SU-DHL-6 (cell line): ENCODE results near the gene NPAS1.

Source experiments
- H2AFZ ChIP-seq: fragments of 200-600 bp; sonication (generic); 2 replicates; pipeline ENCODE4 v1.6.1; 2014; ENCODE audit warnings: low read depth, mild to moderate bottlenecking, moderate library complexity, mixed read lengths, antibody characterized with exemption, low read length; ENCODE audit not compliant: severe bottlenecking
- H3F3A ChIP-seq: fragments of 200-600 bp; shearing (Covaris generic); 2 replicates; pipeline ENCODE4 v1.6.0; 2016; ENCODE audit warnings: antibody characterized with exemption, mild to moderate bottlenecking; ENCODE audit not compliant: insufficient read depth
- H3K27ac ChIP-seq: fragments of 200-600 bp; sonication (generic); 2 replicates; pipeline ENCODE4 v1.5.1; 2016; ENCODE audit warnings: low read depth, mild to moderate bottlenecking, low read length, moderate library complexity, mixed read lengths
- H3K27me3 ChIP-seq: fragments of 200-600 bp; sonication (generic), shearing (Covaris generic); 2 replicates; pipeline ENCODE4 v1.6.0; 2014; ENCODE audit warnings: mild to moderate bottlenecking, low read length
- H3K36me3 ChIP-seq: fragments of 200-600 bp; sonication (generic); 2 replicates; pipeline ENCODE4 v1.6.1; 2014; ENCODE audit warnings: mild to moderate bottlenecking, low read length, mixed read lengths
- H3K4me2 ChIP-seq: fragments of 300-600, 200-600 bp; shearing (Covaris generic), sonication (generic); 2 replicates; pipeline ENCODE4 v1.6.0; 2014; ENCODE audit warnings: low read length, low read depth, mild to moderate bottlenecking; ENCODE audit not compliant: poor library complexity, severe bottlenecking
- H3K4me3 ChIP-seq: fragments of 200-600 bp; sonication (generic); 2 replicates; pipeline ENCODE4 v1.5.1; 2014; ENCODE audit warnings: antibody characterized with exemption, low read length, mild to moderate bottlenecking, mixed read lengths; ENCODE audit not compliant: insufficient read depth, poor library complexity, severe bottlenecking
- H3K79me2 ChIP-seq: fragments of 200-600 bp; sonication (generic); 2 replicates; pipeline ENCODE4 v1.6.1; 2014; ENCODE audit warnings: mild to moderate bottlenecking, low read length, moderate library complexity; ENCODE audit not compliant: insufficient read depth
- H3K9ac ChIP-seq: fragments of 200-600 bp; sonication (generic); 2 replicates; pipeline ENCODE4 v1.7.0; 2014; ENCODE audit warnings: mild to moderate bottlenecking, low read length
- H3K9me2 ChIP-seq: fragments of 200-600 bp; sonication (generic); replicated peaks from 2 replicates; pipeline ENCODE4 v1.6.1; 2014; ENCODE audit warnings: low read length; ENCODE audit not compliant: insufficient read depth
- H3K9me3 ChIP-seq: fragments of 200-600 bp; sonication (generic); 2 replicates; pipeline ENCODE4 v1.6.1; 2014; ENCODE audit warnings: low read length, mixed read lengths; ENCODE audit not compliant: insufficient read depth
- H4K20me1 ChIP-seq: fragments of 200-600 bp; sonication (generic); 2 replicates; pipeline ENCODE4 v1.6.1; 2014; ENCODE audit warnings: low read depth, mild to moderate bottlenecking, antibody characterized with exemption, low read length, moderate library complexity, mixed read lengths
- CTCF ChIP-seq: fragments of 200-600 bp; sonication (generic); IDR thresholded peaks from one replicate; pipeline ENCODE4 v1.5.1; 2017; ENCODE audit warnings: antibody characterized with exemption, mild to moderate bottlenecking, low read length, moderate library complexity; ENCODE audit not compliant: insufficient read depth, poor library complexity, severe bottlenecking
- EZH2phosphoT487 ChIP-seq: fragments of 200-600 bp; sonication (generic), shearing (Covaris generic); conservative IDR thresholded peaks from 2 replicates; pipeline ENCODE4 v1.6.1; 2018; ENCODE audit warnings: mild to moderate bottlenecking, antibody characterized with exemption, low read length, moderate library complexity, mixed read lengths

Gene NPAS1

GRCh38 chr19:46993622-46994021 lies 26.0 kb upstream of the NPAS1 start:
- TF ChIP-seq CTCF (no peak), EZH2phosphoT487 (no peak)
- no peaks in the 10 kb centered on the region for H4K20me1 ChIP-seq
- H3K79me2 ChIP-seq, result no peaks in the 10 kb centered on the region
- H3K27me3 ChIP-seq, result no peaks in the 10 kb centered on the region
- H3K9me3 ChIP-seq, result no peaks in the 10 kb centered on the region
- no peak overlapping the region for H3K27ac ChIP-seq
- H3K4me3 ChIP-seq, result no peak overlapping the region
- no peak overlapping the region for H3K9ac ChIP-seq
- no peaks in the 10 kb centered on the region for H3K9me2 ChIP-seq
- H3K36me3 ChIP-seq, result no peaks in the 10 kb centered on the region
- H2AFZ ChIP-seq, result no peak overlapping the region
- H3F3A ChIP-seq, result no peaks in the 10 kb centered on the region
- H3K4me2 ChIP-seq, result no peak overlapping the region

- Histone ChIP-seq H3K27ac (no peak overlapping the region), H3K36me3 (no peaks in the 10 kb centered on the region), H3K9me2 (no peaks in the 10 kb centered on the region), H3K27me3 (no peaks in the 10 kb centered on the region), H4K20me1 (no peaks in the 10 kb centered on the region), H3K4me3 (no peak overlapping the region), H2AFZ (no peak overlapping the region), H3K79me2 (no peaks in the 10 kb centered on the region), H3K9ac (no peak overlapping the region), H3K4me2 (no peak overlapping the region), H3K9me3 (no peaks in the 10 kb centered on the region), H3F3A (no peaks in the 10 kb centered on the region)
- TF ChIP-seq EZH2phosphoT487 (no peak), CTCF (no peak)
Measured at GRCh38 chr19:46994141-46994686, 25.4 kb upstream of the NPAS1 start.

GRCh38 chr19:46995492-46995891 lies 24.1 kb upstream of the NPAS1 start:
- Histone ChIP-seq H3K36me3 (no peaks in the 10 kb centered on the region), H3K27me3 (no peaks in the 10 kb centered on the region), H3K4me3 (no peak overlapping the region), H3K9ac (no peak overlapping the region), H2AFZ (no peak overlapping the region), H3K4me2 (no peak overlapping the region), H4K20me1 (no peaks in the 10 kb centered on the region), H3K9me2 (no peaks in the 10 kb centered on the region), H3K27ac (no peak overlapping the region), H3K79me2 (no peaks in the 10 kb centered on the region), H3K9me3 (no peaks in the 10 kb centered on the region), H3F3A (no peaks in the 10 kb centered on the region)
- TF ChIP-seq CTCF (no peak), EZH2phosphoT487 (no peak)
